NCI-H774 (cell line): ENCODE results near the gene AHI1.
A peak's percentile ranks its signal among the peaks of the same experiment; 100 is the strongest.

Source experiments
- DNase-seq: peaks from one replicate; lab custom pipeline; 2025; lab: John Stamatoyannopoulos, UW

Gene AHI1

DNA sequence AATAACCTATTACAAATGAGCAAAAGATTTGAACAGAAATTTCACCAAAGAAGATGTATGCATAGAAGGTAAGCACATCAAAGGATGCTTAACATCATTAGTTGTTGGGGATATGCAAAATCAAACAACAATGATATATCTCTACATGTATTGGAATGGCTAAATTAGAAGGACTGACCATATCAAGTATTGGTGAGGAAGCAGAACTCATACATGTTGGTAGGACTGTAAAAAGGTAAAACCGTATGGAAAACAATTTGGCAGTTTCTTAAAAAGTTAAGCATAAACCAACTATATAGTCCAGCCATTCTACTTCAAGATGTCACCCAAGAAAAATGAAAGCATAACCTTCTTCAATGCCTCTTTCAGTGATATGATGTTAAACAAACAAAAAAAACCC is 202.5 kb downstream of the AHI1 start:
- DNase-seq: no peak

- DNase-seq: no peak
These were observed 206.1 kb downstream of the AHI1 start for GRCh38 chr6:135291288-135292076.

GRCh38 chr6:135289816-135290215 is 207.7 kb downstream of the AHI1 start:
- DNase-seq: no peak

DNA sequence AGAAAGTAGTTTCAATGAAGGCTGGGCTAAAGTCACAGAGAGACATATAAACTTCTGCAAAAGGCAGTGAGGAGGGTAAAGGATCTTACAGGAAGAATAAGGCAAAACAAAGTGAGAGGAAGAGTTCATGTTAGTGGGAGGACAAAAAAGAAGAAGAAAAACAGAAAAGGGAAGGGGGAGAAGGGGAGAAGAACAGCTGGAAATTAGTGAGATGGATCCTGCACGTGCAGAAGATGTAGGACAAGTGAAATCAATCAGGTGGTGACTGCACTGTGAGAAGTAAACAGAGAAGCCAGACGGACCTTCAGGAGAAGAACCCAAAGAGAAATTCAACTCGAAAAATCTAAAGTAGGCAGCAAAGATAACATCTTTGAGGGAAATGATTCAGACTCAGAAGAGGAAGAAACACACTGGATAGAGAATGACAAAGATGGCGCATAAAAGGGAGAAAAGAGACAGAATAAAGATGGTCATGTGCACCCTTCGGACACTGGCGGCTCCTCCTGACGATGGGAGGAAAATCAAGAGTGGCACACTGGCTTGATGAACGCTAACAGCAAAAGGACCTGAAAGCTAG is 210.5 kb downstream of the AHI1 start:
- DNase-seq: no peak

- no peak for DNase-seq
These were observed 212.4 kb downstream of the AHI1 start for GRCh38 chr6:135285165-135285564.

GRCh38 chr6:135283926-135284325 is 213.6 kb downstream of the AHI1 start:
- DNase-seq: no peak

GRCh38 chr6:135282395-135282794 is 215.1 kb downstream of the AHI1 start:
- no peak for DNase-seq

DNA sequence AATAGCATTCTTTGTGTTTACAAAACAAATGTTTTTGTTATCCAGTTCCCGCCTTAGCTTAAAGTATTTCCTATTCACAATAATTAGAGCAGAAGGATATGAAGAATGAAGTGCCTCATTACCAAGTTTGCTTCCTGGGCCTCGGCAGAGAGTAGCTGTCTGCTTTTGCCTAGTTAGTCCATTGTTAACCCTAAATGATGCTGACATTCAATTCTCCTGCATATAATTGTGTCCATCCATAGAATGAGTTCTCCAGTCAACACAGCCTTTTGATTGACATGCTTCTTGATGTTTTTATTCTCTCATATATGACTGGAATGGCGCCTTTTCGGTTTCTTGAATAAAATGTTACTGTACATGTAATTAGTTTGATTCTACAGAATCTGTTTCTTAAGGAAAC is 215.6 kb downstream of the AHI1 start:
- DNase-seq: no peak

- no peak for DNase-seq
These were observed 216.3 kb downstream of the AHI1 start for GRCh38 chr6:135281227-135281626.

GRCh38 chr6:135280375-135281136 is 217.0 kb downstream of the AHI1 start:
- no peak for DNase-seq

DNA sequence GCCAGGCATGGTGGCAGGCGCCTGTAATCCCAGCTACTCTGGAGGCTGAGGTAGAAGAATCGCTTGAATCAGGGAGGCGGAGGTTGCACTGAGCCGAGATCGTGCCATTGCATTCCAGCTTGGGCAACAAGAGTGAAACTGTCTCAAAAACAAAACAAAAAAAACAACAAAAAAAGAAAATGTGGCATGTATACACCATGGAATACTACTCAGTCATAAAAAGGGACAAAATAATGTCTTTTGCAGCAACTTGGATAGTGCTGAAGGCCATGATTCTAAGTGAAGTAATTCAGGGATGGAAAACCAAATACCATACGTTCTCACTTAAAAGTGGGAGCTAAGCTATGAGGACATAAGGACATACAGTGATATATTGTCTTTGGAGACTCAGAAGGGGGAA is 220.1 kb downstream of the AHI1 start:
- DNase-seq: no peak

- DNase-seq: no peak
These were observed 222.8 kb downstream of the AHI1 start for GRCh38 chr6:135274561-135275293.

DNA sequence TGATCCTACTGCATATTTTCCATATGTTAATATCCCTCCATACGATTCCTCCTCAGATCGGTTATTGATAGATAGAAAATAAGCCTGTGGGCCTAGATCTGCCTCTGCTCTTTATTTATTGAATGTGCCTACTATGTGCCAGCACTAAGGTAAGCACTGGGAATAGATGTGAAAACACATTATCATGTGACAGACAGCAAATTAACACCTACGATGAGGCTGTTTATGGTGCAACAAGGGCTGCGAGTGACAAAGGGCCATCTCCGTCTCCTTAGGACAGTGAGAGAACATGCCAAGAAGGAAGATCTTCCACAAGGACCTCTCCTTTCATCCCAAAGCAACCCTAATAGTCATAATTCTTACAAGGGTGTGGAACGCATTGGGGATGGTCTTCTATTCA is 225.9 kb downstream of the AHI1 start:
- no peak for DNase-seq

DNA sequence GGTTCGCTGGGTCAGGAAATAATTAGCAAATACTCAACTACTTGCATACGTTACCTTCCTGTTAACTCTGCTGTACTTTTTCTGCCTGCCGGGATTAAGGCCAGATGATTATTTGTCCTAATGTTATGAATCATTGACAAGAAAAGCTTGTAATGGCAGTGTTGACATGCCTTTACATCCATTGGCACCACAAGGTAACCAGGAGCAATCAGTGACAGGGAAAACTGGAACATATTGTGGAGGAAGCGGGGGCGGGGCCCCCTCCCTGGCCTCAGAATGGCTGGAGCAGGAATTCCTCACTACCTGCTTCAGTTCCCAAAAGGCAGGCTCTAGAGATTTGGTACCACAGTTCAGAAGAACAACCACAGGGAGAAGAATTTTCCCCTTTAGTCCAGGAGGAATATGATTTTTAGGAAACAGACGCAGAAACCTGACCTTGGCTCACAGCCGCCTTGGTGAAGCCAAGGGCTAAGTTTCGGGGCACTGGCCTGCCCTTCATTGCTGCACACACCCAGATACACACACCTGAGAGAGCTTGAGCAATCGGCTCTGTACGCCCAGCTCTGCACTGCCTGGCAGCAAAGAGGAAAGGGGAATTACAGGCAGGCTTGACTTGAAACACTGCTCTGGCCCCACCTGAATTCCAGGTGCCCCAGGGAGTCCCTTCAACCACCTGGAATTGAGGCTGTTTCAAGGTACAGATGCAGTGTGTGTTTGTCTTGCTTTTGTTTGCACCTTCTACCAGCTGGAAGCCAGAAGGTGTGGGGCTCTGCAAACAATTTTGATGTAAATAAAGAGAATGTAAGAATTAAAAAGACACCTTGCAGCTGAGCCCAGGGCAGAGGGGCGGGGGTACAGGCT is 226.6 kb downstream of the AHI1 start:
- DNase-seq: peak; percentile 82

DNA sequence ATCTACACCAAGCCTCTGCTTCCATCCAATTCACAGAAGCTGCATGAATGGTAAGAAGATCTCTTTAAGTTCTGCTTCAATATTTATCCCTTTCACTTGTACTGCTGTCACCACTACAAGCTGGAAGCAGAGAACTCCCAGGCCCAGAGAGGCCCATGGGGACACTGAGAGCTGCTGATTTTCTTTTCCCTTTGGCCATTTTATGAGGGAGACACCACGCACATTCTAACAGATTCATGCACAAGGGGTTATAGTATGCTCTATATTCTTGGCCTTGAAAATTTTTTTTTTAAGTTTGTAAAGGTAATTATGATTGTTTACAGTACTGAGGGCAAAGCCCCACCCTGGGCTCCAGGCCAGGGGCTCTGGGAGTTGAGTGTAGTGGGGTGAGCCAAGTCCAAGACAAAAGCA is 228.1 kb downstream of the AHI1 start:
- DNase-seq: no peak

DNA sequence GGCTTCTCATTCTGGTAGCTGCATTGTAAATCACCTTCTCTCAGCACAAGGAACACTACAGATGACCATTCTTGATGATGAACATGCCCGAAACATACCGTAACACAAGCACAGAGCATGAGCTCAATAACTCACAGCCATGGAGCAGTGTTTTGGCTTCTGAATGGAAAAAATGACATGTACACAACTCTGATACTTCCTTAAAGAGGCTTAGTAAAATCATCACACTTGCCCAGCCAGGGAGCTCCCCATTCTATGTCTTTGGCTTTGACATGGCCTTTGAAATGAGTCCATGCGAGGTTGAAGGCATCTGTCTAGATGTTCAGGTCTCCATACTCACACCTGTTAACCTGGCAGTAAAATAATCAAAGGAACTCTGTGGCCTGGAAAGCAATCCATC is 228.8 kb downstream of the AHI1 start:
- DNase-seq: no peak

GRCh38 chr6:135268263-135268662 is 229.3 kb downstream of the AHI1 start:
- DNase-seq: no peak

- peak; percentile 89 for DNase-seq
These were observed 230.5 kb downstream of the AHI1 start for GRCh38 chr6:135267085-135267484.

GRCh38 chr6:135266675-135267074 is 230.9 kb downstream of the AHI1 start:
- peak; percentile 66 for DNase-seq

- no peak for DNase-seq
These were observed 232.3 kb downstream of the AHI1 start for GRCh38 chr6:135265278-135265677.
